Renal pelvis (tissue), 12 donors: ENCODE measurements around the gene MEF2B. TPM values are rescaled to one million over a fixed set of nuclear protein-coding genes. Genes with fewer than 3 reads are reported as not detected.

Source experiments
- DNase-seq: peaks from one replicate; pipeline ENCODE4 v3.0.0-alpha.2; 2013
- long read RNA-seq, 16 experiments: transcript quantifications; one replicate each; lab custom pipeline, GENCODE V29; 2026
- polyA plus RNA-seq, 3 donors: library from polyadenylated mRNA; unstranded; fragments of 120-200 nt; gene quantifications; one replicate each; pipeline ENCODE4 v1.2.1, GENCODE V29; 2013; ENCODE audit not compliant: insufficient read length in 3 of 3

MEF2B gene
- polyA plus RNA-seq, result 1 to 10 TPM; 2.4 to 3.2 (median 3.0) TPM
- long read RNA-seq, donor 1, result 0 reads
- long read RNA-seq, donor 2, result 0 reads
- long read RNA-seq, donor 3, result 0 reads
- long read RNA-seq, donor 4, result 0 reads
- long read RNA-seq, donor 5, result 0 reads
- long read RNA-seq, donor 6, result 0 reads
- long read RNA-seq, donor 7, result 0 reads
- long read RNA-seq, donor 8, result 0 reads
- long read RNA-seq, donor 9, result 0 reads
- long read RNA-seq, donor 10, result 0 reads
- long read RNA-seq, donor 11, result 0 reads
- long read RNA-seq, donor 12, result 0 reads
- long read RNA-seq, donor 13, result 0 reads
- long read RNA-seq, donor 14, result 0 reads
- long read RNA-seq, donor 15, result 0 reads
- long read RNA-seq, donor 16, result 0 reads

DNA sequence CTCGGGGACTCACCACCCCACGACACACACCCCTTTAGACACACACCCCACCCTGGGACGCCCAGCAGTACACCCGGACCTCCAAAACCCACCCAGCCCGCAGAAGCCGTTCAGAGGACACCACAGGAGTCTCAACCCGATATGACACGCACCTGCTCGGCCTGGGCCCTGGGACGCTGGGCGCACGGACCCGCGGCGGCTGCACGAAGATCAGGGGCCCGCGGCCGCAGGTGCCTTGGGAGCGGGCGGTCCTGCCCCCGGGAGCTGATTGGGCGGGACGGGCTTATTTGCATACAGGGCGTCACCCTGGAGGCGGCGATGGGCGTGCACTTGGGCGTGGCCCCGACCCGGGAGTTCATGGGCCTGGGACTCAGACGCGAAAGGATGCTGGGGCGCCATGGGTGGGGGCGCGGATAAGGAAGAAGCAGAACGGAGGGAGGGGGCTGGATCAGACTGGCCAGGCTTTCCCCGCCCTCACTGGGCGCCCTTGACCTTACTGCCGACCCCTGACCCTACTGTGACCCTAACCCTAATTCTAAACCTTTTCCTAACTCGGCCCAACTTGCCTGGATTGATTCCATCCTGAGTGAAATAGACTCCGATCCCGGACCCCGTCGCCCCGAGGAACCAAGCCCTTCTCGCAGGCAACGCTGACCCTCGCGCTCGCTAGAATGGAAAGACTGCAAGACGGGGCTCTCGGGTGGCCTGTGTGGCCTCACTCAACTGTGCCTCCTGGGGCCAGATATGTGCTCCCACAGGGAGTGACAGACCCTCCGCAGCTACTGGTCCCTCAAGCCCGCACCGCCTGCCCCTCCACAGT lies at the start of gene MEF2B:
MEF2B (minus strand) TSS at position 211 of the 820 bp plus-strand sequence. CDS start 19,528 bp downstream, outside the sequence.
- peak; percentile 60 for DNase-seq

DNA sequence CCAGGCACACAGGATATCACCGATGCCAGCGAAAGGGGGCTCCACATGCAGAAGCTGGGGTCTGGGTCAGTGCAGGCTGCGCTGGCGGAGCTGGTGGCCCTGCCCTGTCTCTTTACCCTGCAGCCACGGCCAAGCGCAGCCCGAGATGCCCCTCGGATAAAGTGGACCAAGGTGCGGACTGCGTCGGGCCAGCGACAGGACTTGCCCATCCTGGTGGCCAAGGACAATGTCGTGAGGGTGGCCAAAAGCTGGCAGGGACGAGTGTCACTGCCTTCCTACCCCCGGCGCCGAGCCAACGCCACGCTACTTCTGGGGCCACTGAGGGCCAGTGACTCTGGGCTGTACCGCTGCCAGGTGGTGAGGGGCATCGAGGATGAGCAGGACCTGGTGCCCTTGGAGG lies 48.8 kb upstream of the MEF2B start:
- DNase-seq, result no peak

DNA sequence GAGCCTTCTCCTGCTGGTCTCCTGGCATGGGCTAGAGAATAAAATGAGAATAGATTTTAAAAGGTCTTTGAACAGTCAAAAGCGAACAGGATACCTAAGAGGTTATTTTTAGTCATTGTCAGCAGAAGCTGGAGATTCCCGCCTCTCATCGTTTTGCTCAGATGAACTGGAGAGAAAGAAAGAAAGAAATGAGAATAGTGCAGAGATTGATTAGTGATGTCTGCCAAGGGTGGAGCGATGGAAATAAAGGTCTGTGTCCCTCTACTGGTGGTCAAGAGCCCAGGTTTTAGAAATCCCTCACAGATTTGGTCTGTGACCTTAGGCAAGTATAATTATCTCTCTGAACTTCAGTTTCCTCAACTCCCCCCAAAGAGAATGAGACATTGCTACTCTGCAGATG lies 47.0 kb upstream of the MEF2B start:
- no peak for DNase-seq

DNA sequence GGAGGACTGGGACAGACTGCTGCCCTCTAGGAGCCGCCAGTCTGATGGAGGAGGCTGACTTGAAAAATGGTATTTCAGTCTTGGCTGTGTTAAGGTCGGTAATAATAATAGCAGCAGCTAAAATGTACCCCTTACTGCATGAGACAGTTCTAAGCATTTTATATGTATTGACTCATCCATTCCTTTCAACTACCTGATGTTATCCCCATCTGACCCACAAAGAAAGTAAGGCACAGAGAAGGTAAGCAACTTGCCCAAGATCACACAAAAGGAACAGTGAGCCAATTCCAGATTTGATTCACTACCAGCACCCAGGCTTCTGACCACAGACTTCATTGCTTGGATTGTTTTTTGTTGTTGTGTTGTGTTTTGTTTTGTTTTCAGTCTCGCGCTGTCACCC lies 45.7 kb upstream of the MEF2B start:
- no peak for DNase-seq

DNA sequence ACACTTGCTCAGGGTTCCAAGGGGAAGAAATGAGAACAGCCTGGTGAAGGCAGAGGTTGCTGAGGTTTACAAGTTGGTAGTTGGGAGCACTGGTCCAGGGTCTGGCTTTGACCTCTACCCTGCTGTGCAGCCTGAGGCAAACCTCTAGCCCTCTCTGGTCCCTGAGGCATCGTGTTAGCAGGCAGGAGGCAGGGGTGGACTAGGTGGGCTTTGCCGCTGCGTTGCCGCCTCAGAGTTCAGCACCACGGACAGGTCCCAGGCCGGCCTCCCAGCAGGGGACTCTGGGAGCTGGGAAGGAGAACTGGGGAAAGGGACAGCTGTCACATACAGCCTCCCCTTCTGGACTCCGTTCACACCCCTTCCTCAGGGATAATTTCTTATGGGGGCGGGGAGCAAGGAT lies 44.8 kb upstream of the MEF2B start:
- DNase-seq, result peak; percentile 63

DNA sequence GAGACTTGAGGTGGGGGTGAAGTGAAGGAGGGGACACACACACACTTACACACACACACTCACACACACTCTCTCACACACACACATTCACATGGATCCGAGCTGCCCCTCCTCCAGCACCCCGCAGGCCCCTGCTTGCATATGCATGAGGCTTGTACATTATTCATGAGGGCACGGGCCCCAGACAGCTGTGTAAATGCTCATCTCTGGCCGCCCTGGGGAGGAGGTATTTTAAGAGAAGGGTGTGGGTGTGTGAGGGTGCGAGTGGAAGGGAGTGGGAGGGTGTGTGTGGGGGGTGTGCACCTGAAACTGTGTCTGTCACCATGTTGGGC lies 44.1 kb upstream of the MEF2B start:
- DNase-seq, result no peak

DNA sequence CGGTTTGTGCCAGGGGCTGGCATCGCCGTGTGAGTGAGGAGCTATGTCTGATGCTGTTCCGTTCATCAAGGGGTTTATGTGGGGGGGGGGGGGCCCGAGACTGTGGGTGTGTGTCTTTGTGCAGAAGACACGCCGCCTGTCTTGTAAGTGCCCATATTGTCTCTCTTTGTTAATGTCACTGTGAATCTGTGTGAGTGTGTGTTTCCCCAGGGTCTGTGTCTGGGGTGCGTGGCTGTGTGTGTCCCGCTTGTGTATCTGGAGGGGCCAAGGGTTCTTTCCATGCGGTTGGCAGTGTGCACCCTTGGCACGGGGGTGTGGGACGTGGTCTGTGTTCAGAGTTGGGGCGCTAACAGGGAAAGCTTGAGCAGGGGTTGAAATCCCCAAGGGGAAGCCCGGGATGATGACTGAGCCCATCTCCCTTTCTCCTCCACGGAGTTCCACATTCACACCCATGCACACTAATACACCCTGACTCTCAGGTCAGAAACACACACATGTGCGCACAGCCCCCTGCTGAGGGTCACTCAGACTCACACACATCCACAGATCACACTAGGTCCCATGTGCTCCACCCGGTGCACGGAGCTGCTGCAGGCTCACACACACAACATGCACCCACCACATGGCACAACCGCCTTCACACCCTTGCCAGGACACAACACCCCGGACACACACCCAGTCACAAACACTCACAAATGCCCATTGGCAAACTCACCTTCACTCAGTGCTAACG lies 43.5 kb upstream of the MEF2B start:
- DNase-seq, result no peak

DNA sequence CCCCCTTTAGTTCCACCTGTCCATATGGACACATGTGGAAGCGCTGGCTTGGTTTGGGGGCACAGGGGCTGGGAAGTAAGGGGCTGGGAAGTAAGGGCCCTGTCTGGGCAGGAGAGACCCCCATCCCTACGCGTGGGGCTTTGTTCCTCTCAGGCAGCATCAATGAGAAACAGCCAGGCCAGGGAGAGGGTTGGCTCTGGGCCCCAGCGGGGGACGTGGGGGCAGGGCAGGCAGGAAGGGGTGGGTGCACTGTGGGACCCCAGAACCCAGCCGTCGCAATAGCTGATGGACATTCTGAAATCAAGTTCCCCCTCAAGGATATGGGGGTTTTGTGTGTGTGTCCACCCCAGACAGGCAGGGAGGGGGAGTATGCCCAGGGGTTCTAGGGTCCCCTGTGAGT lies 42.9 kb upstream of the MEF2B start:
- no peak for DNase-seq

DNA sequence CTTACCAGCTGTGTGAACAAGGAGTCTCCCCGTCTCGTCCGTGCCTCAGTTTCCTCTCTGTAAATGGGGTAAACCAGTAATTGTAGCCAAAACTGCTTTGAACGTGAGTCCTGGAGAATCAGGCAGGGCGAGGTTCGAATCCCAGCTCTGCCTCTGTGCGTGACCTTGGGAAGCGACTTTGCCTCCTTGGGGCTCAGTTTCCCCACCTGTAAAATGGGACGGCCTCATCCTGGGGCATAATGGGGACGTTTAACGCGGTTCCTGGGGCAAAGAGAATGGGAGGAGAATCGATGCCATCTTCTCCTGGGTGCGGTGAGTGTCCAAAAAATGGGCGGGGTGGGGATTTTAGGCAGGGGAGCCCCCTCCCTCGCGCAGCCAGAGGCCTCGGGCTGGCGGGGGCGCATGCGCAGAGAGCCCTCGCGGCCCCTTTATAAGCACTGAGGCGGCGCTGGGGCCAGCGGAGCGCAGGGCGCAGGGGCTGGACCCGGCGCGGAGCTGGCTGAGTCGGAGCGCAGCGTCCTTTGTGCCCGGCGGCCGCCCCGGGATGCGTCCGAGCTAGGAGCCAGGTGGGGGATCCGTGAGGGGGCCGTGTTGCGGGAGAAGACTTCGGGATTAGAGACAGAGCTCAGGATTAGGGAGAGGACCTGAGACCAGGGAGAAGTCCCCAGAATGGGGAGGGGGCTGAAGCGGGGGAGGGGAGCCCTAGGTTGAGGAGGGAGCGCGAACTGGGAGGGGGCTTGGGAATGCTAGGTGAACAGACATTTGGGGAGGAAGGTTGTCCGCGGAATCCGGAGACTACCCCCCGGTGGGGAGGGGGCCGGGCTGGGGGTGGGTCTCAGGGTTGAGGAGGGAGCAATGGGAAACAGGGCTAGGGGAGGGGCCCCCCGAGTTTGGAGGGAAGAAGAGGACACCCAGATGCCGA lies 41.7 kb upstream of the MEF2B start, which contains the start of gene NCAN:
NCAN (plus strand) TSS at position 460 of the 922 bp plus-strand sequence. CDS start 4,996 bp downstream, outside the sequence.
- no peak for DNase-seq

DNA sequence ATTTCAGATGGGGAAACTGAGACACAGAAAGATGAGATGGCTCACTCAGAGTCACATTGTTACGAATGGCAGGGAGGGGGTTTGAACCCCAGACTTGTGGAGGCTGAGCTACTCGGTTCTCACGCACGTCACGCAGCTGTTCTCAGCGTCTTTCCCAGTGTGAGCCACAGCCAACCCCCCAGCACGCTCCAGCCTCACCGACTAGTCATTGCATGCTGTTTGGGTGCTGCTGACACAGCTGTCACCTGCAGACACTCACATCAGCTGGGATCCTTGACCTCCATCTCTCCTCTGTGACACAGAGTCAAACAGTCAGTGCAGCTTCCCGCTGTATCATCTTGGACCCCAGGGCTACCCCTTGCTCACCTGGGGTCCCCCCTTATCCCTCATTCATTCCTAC lies 39.3 kb upstream of the MEF2B start:
- no peak for DNase-seq

DNA sequence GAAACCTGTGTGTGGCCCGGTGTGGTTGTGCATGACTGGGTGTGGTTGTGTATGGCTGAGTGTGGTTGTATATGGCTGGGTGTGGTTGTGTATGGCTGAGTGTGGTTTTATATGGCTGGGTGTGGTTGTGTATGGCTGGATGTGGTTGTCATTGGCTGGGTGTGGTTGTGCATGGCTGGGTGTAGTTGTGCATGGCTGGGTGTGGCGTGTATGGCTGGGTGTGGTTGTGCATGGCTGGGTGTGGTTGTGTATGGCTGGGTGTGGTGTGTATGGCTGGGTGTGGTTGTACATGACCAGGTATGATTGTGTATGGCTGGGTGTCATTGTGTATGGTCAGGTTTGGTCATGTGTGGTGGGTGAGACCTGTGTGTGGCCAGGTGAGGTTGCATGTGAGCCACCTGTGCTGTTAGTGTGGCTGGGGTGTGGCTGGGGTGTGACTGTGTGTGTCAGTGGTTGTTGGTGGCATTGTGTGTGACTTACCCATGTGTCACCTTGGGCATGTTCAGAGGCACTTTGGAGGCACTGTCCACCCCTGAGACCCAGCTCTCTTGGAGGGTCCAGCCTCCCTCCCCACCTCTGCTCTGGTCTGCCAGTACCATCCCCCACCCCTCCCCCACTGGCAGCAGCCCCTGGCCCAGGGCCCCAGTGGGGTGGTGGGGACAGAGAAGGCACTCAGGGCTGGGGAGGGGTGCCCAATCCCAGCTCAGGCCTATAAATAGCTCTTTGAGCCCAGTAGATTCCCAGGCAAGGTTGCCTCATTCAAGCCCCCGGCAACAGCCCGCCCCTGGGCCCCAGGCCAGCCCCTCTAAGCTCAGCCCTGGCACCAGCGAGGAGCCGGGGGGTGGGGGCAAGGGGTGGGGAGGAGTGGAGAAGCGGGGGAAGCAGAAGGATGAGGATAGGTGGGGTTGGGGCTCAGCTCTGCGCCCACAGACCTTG lies 37.8 kb upstream of the MEF2B start:
- no peak for DNase-seq

DNA sequence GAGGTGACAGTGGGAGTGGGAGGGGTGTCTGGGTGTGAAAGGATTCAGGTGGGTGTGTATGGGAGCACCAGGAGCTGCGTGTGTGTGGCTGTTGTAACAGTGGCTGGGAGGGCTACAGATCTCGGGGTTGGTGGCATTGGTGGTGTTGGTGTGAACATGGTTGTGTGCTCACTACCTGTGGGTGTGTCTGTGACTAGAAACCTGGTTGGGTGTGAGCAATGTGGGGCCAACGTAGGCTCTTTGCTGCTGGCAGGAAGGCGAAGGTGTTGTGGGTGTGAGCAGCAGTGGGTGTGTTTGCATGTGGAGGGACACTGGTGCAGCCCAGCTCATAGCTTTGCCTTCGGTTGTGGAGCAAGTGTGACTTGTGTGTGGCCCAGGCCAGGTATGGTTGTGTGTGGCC lies 36.9 kb upstream of the MEF2B start:
- DNase-seq, result no peak

DNA sequence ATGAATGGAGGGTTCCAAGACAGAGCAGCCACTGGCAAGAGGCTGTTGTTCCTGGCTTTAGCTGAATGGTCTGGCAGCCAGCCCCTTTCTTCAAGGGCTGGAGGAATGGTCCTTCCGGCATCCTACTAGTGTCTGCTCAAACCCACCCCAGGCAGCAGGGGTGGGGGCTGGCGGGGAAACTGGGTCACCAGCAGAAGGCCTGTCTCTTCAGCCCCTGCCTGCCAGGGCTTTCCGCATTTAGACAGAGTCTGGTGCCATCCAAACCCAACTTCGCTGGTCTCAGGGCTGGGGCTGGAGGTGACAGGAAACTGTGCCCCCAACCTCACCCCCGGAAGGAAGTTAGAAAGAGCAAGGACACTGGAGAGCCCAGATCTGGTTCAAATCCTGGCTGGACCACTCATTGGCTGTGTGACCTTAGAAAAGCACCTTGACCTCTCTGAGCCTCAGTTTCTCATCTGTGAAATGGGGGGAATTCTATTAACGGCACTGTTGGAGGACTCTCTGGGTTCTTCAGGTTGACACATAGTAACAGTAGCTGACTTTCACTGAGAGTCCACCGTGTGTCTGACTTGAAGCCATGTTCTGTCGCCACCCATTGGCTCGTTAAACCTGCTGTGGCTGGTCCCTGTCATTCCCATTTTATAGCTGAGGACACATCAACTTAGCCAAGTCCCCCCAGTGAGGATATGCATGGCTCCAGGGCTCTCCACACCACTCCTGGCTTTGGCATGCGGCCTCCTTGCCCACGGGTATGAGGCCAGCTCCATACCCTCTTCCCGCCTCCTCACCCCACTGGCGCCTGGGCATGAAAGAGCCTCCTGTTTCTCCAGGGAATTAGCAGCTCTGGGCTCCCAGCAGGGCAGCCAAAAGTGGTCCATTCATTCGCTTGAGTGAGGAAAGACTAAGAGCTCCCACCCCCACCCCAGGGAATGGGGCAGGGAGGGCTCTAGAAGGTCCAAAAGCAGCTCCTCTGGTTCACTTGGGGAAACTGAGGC lies 35.6 kb upstream of the MEF2B start:
- DNase-seq, result no peak

DNA sequence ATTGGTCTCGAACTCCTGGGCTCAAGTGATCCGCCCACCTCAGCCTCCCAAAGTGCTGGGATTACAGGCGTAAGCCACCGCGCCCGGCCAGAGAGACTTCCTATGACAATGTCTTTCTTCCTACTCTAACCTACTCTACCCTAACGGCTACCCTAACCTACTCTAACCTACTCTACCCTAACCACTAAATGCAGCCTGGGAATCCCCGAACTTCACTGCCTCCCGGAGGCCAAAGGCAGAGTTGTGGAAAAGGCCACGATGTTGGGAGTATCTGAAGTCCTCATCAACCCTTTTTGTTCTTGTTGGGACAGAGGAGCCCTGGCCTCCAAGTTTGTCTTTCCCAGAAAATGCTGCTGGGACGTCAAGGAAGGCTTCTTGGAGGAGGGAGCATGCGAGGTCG lies 34.1 kb upstream of the MEF2B start:
- no peak for DNase-seq

DNA sequence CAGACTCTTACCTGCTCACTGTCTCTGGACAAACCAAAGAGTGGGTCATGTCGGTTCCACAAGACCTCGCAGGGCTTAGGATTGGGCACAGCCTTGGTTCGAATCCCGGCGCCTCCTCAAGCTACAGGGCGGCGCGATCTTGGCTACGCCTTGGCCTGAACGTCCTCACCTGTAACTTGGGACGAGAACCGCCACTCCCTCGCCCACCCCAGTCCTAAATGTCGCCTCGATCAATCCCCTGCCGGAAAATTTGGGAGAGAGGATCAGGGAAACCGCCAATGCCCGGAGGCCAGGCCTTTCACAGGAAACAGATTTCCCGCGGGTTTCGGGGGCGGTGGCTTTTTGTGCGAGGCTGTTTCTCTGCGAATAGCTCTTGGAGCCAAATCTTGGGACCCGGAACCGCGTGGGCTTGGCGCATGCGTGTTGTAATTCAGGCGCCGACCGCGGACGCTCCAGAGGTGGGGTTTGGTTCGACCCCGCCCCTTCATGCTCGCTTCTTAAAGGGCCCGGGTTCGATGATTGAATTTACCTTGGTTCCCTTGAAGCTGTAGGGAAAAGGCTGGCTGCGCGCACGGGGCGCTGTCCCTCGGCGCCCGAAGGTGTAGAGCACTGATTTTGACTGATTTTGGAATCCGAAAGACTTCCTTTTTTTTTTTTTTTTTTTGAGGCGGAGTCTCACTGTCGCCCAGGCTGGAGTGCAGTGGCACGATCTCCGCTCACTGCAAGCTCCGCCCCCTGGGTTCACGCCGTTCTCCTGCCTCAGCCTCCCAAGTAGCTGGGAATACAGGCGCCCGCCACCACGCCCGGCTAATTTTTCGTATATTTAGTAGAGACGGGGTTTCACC lies 33.2 kb upstream of the MEF2B start, which contains the start of gene NR2C2AP:
NR2C2AP (minus strand) TSS at position 403 of the 845 bp plus-strand sequence; CDS start at position 49, 354 bp downstream.
- DNase-seq, result peak; percentile 88

DNA sequence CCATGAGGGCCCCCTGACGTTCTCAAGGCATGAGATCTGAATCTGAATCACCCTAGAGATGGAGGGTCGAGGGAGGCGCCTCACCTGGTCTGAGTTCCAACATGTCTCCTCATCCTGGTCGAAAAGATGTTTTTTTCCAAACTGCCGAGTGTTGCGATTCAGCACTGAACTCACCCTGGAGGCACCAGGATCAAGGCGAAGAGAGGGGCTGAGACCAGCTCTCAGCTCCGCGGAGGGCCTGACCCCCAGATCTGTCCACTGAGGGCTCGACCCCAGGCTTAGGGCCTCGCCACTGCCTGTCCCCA lies 32.6 kb upstream of the MEF2B start:
- DNase-seq, result no peak

DNA sequence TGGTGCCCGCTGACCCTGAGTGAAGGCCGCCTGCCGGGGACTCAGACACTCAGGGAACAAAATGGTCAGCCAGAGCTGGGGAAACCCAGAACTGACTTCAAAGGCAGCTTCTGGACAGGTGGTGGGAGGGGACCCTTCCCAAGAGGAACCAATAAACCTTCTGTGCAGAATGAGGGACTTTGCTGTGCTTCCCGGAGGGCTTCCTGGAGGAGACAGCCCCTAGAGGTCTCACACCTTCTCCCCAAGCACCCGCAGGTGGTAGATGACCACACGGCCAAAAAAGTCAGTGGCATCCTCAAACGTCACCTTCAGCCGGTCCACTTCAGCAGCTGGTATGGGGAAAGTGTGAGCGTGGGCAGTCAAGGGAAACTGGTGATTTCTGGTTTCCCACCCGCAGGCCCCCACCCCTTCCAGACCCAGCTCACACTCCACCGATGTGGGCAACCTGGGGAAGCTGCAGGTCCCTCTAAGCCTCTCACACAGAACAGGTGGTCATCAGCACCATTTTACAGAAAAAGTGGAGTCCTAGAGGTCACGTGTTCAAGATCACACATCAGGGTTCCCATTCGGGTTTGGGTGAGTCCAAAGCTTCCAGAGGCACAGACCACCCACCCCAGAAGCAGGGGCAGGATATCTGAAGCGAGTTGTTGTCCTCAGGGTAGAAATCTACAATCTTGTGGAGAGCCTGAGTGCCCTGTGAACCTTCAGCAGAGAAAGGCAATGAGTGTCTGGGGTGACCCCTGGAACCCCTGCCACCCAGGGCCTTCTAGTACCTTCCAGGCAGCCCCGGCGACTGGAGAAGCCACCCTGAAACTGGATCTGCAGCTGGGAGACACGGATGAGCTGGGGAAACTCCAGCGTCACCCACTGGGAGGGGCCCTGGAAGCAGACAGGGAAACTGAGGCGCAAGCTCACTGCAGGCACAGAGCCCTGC lies 31.9 kb upstream of the MEF2B start:
- DNase-seq, result no peak
